Measurements from ENCODE around the gene TTN.

TTN gene

DNA sequence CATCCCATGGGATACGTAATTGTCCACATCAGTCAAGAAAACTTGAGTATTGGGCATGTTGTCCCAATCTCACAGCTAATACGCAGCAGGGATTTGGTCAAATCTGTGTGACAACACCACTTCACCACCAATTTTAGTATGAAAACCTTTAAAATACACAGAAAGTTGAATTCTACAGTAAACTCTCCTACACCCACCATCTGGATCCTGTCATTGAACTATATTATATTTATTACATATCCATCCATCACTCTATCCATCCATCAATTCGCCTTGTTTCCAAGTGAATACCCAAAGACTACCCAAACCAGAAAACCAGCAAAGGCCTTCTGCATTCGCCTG, 328.0 kb downstream of the TTN start:
- peak overlapping the region; percentile 87 for H3K4me3 ChIP-seq (ENCODE audit: low read depth, low read length)
- peaks cover 6% of the 10 kb centered on the region for H3K4me1 ChIP-seq (ENCODE audit: control insufficient read depth, insufficient read depth, low read length)

DNA sequence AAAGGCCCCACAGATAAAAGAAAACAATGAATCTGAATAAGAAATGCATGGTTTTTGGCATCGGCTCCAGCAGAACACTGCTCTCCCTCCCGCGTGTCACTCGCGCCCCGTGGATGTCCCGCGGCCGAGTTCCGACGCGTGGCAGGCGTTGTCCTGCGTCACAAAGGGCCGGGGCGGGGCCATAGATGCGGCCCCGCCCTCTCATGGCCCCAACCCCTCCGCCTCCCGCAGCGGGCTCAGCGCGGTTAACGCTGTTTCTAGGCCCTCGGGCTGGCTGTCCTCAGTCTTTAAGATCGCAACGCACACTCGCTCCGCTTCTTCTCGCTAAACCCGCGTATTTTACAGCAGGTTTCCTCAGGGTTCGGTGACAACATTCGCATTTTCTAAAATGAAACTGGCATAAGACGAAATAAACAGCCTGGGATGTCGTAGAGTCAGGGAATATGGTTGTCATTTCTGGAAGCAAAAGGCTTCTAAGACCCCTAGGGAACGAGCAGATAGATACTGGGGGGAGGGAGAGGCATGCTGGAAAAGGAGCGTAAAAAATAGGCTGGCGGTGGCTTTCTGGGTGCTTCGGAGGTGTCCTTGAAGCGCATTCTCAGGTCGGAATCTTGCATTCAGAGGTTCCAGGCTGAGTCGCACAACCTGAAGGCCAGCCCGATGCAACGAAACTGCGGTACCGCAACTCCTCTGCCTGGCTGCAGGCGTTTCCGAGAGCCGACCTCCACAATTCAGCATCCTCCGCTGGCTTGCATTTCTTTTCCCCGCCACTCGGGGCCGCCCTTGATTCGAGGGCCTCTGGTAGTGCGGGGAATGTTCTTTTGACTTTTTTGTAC, 328.6 kb downstream of the TTN start, which contains the start of gene FKBP7:
Gene FKBP7, minus strand, starts transcription at position 162 of the 836 bp plus-strand sequence. Its CDS starts 101 bp downstream, at position 61.
- Histone ChIP-seq H3K36me3 (ENCODE audit: control insufficient read depth, insufficient read depth, low read length) (no peaks in the 10 kb centered on the region), H3K9ac (ENCODE audit: low read depth, low read length) (peak within 1 kb of the TSS; percentile 62), H3K4me3 (ENCODE audit: low read depth, low read length) (peak within 1 kb of the TSS; percentile 87), H3K4me1 (ENCODE audit: control insufficient read depth, insufficient read depth, low read length) (peaks cover 6% of the 10 kb centered on the region), H3K27me3 (ENCODE audit: control insufficient read depth, insufficient read depth, low read length) (peaks cover 6% of the 10 kb centered on the region), H3K9me3 (ENCODE audit: control insufficient read depth, insufficient read depth, low read length) (no peaks in the 10 kb centered on the region)

More for the DNA sequence above, 328.0 kb downstream of the TTN start:
- Histone ChIP-seq H3K27me3 (ENCODE audit: control insufficient read depth, insufficient read depth, low read length) (peaks cover 6% of the 10 kb centered on the region), H3K9ac (ENCODE audit: low read depth, low read length) (no peak overlapping the region), H3K9me3 (ENCODE audit: control insufficient read depth, insufficient read depth, low read length) (no peaks in the 10 kb centered on the region), H3K36me3 (ENCODE audit: control insufficient read depth, insufficient read depth, low read length) (no peaks in the 10 kb centered on the region)

DNA sequence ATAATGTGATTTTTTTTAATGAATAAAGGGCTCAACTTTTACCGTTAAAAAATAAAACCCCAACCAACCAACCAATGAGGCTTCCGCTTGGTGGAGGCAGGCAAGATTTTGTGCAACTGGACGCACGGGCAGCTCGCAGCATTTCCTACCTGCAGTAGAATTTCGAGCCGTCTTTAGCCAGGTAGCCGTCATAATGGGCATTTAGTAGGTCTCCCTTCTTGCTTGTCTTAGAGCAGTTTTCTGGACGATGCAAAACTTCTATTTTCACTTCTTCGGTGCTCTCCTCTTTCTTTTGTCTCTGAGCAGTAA, 329.1 kb downstream of the TTN start:
- peak overlapping the region; percentile 87 for H3K4me3 ChIP-seq (ENCODE audit: low read depth, low read length)
- peaks cover 6% of the 10 kb centered on the region for H3K4me1 ChIP-seq (ENCODE audit: control insufficient read depth, insufficient read depth, low read length)
- H3K9ac ChIP-seq (ENCODE audit: low read depth, low read length): peak overlapping the region; percentile 62
- H3K27me3 ChIP-seq (ENCODE audit: control insufficient read depth, insufficient read depth, low read length): peaks cover 6% of the 10 kb centered on the region
- no peaks in the 10 kb centered on the region for H3K9me3 ChIP-seq (ENCODE audit: control insufficient read depth, insufficient read depth, low read length)
- no peaks in the 10 kb centered on the region for H3K36me3 ChIP-seq (ENCODE audit: control insufficient read depth, insufficient read depth, low read length)

DNA sequence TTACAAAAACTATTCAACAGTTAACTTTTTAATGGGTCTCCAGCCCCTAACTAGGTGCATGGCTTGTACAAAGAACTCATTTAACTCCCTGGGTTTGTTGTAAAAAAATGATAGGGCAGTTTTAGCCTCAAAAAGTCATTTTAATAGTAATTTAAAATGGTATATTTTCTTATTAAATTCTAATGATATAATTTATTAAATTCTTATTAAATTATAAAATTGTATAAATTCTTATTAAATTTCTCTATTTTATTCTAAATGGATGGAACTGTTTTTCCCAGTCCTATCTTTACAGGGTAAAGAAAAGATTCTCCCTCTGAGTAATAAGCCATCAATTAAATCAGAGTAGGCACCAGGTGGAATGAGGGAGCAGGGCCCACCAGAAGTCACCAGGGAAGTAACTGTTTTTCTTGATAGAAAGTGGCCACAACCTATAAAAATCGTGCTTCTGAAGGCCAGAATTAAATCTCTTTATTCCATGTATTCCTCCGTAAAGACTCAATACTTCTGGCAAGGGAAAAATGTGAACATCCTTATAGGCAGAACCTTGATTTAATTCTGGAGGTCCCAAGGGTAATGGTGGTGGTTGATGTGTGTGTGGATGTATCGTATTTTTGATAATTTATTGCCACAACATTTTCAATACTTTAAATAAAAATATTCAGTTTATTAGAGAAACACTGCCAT, 329.6 kb downstream of the TTN start:
- Histone ChIP-seq H3K4me3 (ENCODE audit: low read depth, low read length) (peak overlapping the region; percentile 87), H3K9ac (ENCODE audit: low read depth, low read length) (peak overlapping the region; percentile 62)

DNA sequence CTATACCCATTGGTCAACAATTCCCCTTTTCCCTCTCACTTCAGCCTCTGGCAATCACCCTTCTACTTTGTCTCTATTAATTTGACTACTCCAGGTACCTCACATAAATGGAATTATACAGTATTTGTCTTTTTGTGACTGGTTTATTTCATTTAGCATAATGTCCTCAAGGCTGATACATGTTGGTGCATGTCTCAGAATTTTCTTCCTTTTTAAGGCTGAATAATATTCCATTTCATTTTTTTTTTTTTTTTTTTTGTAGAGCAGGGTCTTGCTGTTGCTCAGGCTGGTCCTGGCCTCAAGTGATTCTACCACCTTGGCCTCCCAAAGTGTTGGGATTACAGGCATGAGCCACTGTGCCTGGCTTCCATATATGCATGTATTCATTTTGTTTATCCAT, 330.7 kb downstream of the TTN start:
- Histone ChIP-seq H3K36me3 (ENCODE audit: control insufficient read depth, insufficient read depth, low read length) (no peaks in the 10 kb centered on the region), H3K9me3 (ENCODE audit: control insufficient read depth, insufficient read depth, low read length) (no peaks in the 10 kb centered on the region), H3K27me3 (ENCODE audit: control insufficient read depth, insufficient read depth, low read length) (peaks cover 6% of the 10 kb centered on the region), H3K4me3 (ENCODE audit: low read depth, low read length) (no peak overlapping the region), H3K9ac (ENCODE audit: low read depth, low read length) (no peak overlapping the region), H3K4me1 (ENCODE audit: control insufficient read depth, insufficient read depth, low read length) (peaks cover 5% of the 10 kb centered on the region)

More for the DNA sequence above, 329.6 kb downstream of the TTN start:
- Histone ChIP-seq H3K4me1 (ENCODE audit: control insufficient read depth, insufficient read depth, low read length) (peaks cover 6% of the 10 kb centered on the region), H3K36me3 (ENCODE audit: control insufficient read depth, insufficient read depth, low read length) (no peaks in the 10 kb centered on the region), H3K27me3 (ENCODE audit: control insufficient read depth, insufficient read depth, low read length) (peaks cover 6% of the 10 kb centered on the region), H3K9me3 (ENCODE audit: control insufficient read depth, insufficient read depth, low read length) (no peaks in the 10 kb centered on the region)

All from iPS-15b (cell line).